Kidney (tissue), 14 donors: Measurements from ENCODE around the gene NEDD9. TPM values are rescaled to one million over a fixed set of nuclear protein-coding genes. Genes with fewer than 3 reads are reported as not detected.

Source experiments
- DNase-seq, 5 donors: peaks; one replicate each; pipeline ENCODE4 v3.0.0-alpha.2; 2013 to 2020
- FAIRE-seq: peaks from 2 replicates; lab custom pipeline; 2012; peaks lifted over from hg19 to GRCh38; lab: Jason Lieb, UNC
- H3K27ac ChIP-seq, 2 donors: one replicate each; pipeline ENCODE4 v1.7.0; 2013; ENCODE audit warnings: low read depth in 2 of 2, low read length in 2 of 2, inconsistent platforms in 1 of 2
- H3K27me3 ChIP-seq: one replicate; pipeline ENCODE4 v1.7.1; 2013; ENCODE audit warnings: low read length, inconsistent platforms; ENCODE audit not compliant: control insufficient read depth, insufficient read depth
- H3K36me3 ChIP-seq, 3 donors: one replicate each; pipeline versions ENCODE4 v1.7.0 to v1.7.1; 2013; ENCODE audit warnings: low read length in 3 of 3, control low read depth in 1 of 3, inconsistent platforms in 1 of 3; ENCODE audit not compliant: insufficient read depth in 3 of 3, control insufficient read depth in 2 of 3
- H3K4me1 ChIP-seq, 3 donors: one replicate each; pipeline versions ENCODE4 v1.7.0 to v1.7.1; 2013; ENCODE audit warnings: low read length in 3 of 3, inconsistent platforms in 1 of 3, low read depth in 1 of 3; ENCODE audit not compliant: control insufficient read depth in 2 of 3, insufficient read depth in 2 of 3
- H3K4me3 ChIP-seq, 3 donors: one replicate each; pipeline versions ENCODE4 v1.7.0 to v1.8.1; 2013; ENCODE audit warnings: low read length in 3 of 3, control low read depth in 1 of 3, inconsistent platforms in 1 of 3
- H3K9ac ChIP-seq, 3 donors: one replicate each; pipeline versions ENCODE4 v1.7.0 to v1.7.1; 2013; ENCODE audit warnings: low read length in 3 of 3, control low read depth in 1 of 3, inconsistent platforms in 1 of 3
- H3K9me3 ChIP-seq, 3 donors: one replicate each; pipeline versions ENCODE4 v1.7.0 to v1.7.1; 2013; ENCODE audit warnings: low read length in 3 of 3, control low read depth in 1 of 3, inconsistent platforms in 1 of 3; ENCODE audit not compliant: control insufficient read depth in 2 of 3, insufficient read depth in 1 of 3
- CTCF ChIP-seq: IDR thresholded peaks from 3 replicates; pipeline ENCODE4 v1.5.1; 2012; ENCODE audit warnings: mild to moderate bottlenecking, moderate library complexity, borderline replicate concordance; ENCODE audit not compliant: insufficient read depth; ENCODE audit errors: extremely low read depth
- intact Hi-C: fragments of 100-400 bp; cut with DNase I; formaldehyde crosslinking; loops from one replicate; pipeline ENCODE4 v1.11.1; 2022
- polyA plus RNA-seq: library from polyadenylated mRNA; stranded (reverse); fragments of 350-450 nt; fragmentation: Illumina TruSeq; extraction: RNeasy Lipid Tissue Mini Kit (QIAGEN cat#74804); gene quantifications from one replicate; pipeline ENCODE4 v1.2.3, GENCODE V29; 2014; ENCODE audit warnings: low read depth, low replicate concordance; ENCODE audit not compliant: insufficient read depth
- total RNA-seq: library from RNA; stranded (reverse); fragmentation: NEBNext Ultra II Directional; extraction: Animal tissue kit (Norgen Biotek cat#: 25700); gene quantifications from one replicate; pipeline ENCODE4 v1.2.1, GENCODE V29; 2021
- donor health status: control.
- donor health status: control.
- donor health status: control.
- donor health status: control.
- donor health status: control.
- donor health status: DM: yes; HTN: yes; CAD: no.
- donor health status: Normal renal cell carcinoma (clear cell type).

Gene NEDD9
- total and polyA plus RNA-seq, 2 donors from 2014 or later, result 19.2 to 101 TPM

GRCh38 chr6:11266926-11267325, 34.5 kb upstream of the NEDD9 start:
- DNase-seq (no peak), FAIRE-seq (no peak)
- H3K27me3 ChIP-seq, result no peaks in the 10 kb centered on the region
- peaks cover 5 to 27% (median 8%) of the 10 kb centered on the region in 3 donors for H3K4me1 ChIP-seq
- no peak overlapping the region for H3K4me3 ChIP-seq
- TF ChIP-seq CTCF, result no peak
- intact Hi-C loops, result no loop called here
- H3K9me3 ChIP-seq, result no peaks in the 10 kb centered on the region
- H3K9ac ChIP-seq, result no peak overlapping the region
- no peak overlapping the region for H3K27ac ChIP-seq
- H3K36me3 ChIP-seq, result no peaks in the 10 kb centered on the region

GRCh38 chr6:11265932-11266331, 33.5 kb upstream of the NEDD9 start:
- H3K9me3 ChIP-seq, result no peaks in the 10 kb centered on the region
- H3K36me3 ChIP-seq, result no peaks in the 10 kb centered on the region
- no peaks in the 10 kb centered on the region for H3K27me3 ChIP-seq
- FAIRE-seq (no peak), DNase-seq (no peak)
- no peak for TF ChIP-seq CTCF
- H3K4me3 ChIP-seq, result no peak overlapping the region
- intact Hi-C loops, result no loop called here
- H3K9ac ChIP-seq, result no peak overlapping the region
- no peak overlapping the region for H3K27ac ChIP-seq
- H3K4me1 ChIP-seq, result peaks cover 5 to 27% (median 8%) of the 10 kb centered on the region in 3 donors

DNA sequence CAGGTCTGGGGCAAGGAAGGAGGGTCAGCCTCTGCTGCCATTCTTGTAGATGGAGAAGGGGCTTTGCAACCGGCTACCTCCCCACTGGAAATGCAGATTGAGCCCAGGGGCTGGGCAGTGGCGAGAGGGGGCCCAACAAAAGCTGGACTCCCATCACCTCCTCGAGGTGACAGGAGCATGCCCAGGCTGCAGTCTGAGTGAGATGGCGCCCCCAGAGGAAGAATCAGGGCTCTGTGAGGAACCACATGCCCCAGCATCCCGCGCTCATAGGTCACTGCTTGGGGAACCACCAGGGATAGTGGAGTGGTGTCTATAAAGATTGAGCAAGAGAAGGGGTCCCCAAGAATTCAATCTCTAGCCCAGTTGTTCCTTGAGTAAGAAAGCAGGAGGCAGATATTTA, 31.6 kb upstream of the NEDD9 start:
- no peaks in the 10 kb centered on the region for H3K36me3 ChIP-seq
- H3K9me3 ChIP-seq, result no peaks in the 10 kb centered on the region
- no peak overlapping the region for H3K9ac ChIP-seq
- DNase-seq (no peak), FAIRE-seq (no peak)
- TF ChIP-seq CTCF, result no peak
- intact Hi-C loops, result no loop called here
- no peaks in the 10 kb centered on the region for H3K27me3 ChIP-seq
- H3K4me1 ChIP-seq, result peaks cover 5 to 22% (median 8%) of the 10 kb centered on the region in 3 donors
- H3K4me3 ChIP-seq, result no peak overlapping the region
- H3K27ac ChIP-seq, result peak overlapping the region; percentile 69 to 83

- FAIRE-seq, result peak; percentile 11
- peak overlapping the region in 2 of 3 donors; percentile 22 to 60 for H3K9ac ChIP-seq
- TF ChIP-seq CTCF, result no peak
- H3K9me3 ChIP-seq, result no peaks in the 10 kb centered on the region
- H3K4me1 ChIP-seq, result peaks cover 5 to 22% (median 11%) of the 10 kb centered on the region in 3 donors
- DNase-seq, result peak; percentile 58 to 93 (median 81)
- intact Hi-C loops, result no loop called here
- H3K27me3 ChIP-seq, result no peaks in the 10 kb centered on the region
- H3K27ac ChIP-seq, result peak overlapping the region; percentile 69 to 83
- peak overlapping the region in 2 of 3 donors; percentile 13 to 26 for H3K4me3 ChIP-seq
- no peaks in the 10 kb centered on the region for H3K36me3 ChIP-seq
Observed at GRCh38 chr6:11263291-11263775, 30.9 kb upstream of the NEDD9 start.
